Upper lobe of right lung (tissue), 1 donor: ENCODE data around the gene MTAP. TPM values are rescaled to one million over a fixed set of nuclear protein-coding genes. Genes with fewer than 3 reads are reported as not detected.

Experiments used
- ATAC-seq: fragments of 200-7000 bp; cut with Tn5 transposase; one replicate; pipeline ENCODE4 v1.9.1; 2020; ENCODE audit warnings: mild to moderate bottlenecking, moderate library complexity
- DNase-seq: peaks from one replicate; pipeline ENCODE4 v3.0.0-alpha.2; 2020
- H3K27ac ChIP-seq: fragments of 200-600 bp; one replicate; pipeline ENCODE4 v1.8.0; 2022
- H3K27me3 ChIP-seq: fragments of 200-600 bp; one replicate; pipeline ENCODE4 v1.8.0; 2022; ENCODE audit warnings: mild to moderate bottlenecking
- H3K36me3 ChIP-seq: fragments of 200-600 bp; one replicate; pipeline ENCODE4 v1.8.0; 2022
- H3K4me1 ChIP-seq: fragments of 200-600 bp; one replicate; pipeline ENCODE4 v1.8.0; 2022
- H3K4me3 ChIP-seq: fragments of 200-600 bp; one replicate; pipeline ENCODE4 v1.8.0; 2022; ENCODE audit warnings: mild to moderate bottlenecking
- H3K9me3 ChIP-seq: fragments of 200-600 bp; one replicate; pipeline ENCODE4 v1.8.0; 2022
- CTCF ChIP-seq: fragments of 200-600 bp; IDR thresholded peaks from one replicate; pipeline ENCODE4 v1.8.0; 2022; ENCODE audit warnings: antibody characterized with exemption
- intact Hi-C: fragments of 100-400 bp; cut with DNase I; formaldehyde crosslinking; loops from one replicate; pipeline ENCODE4 v1.11.0; 2022
- total RNA-seq: library from RNA; stranded (reverse); fragmentation: NEBNext Ultra II Directional; extraction: Animal tissue kit (Norgen Biotek cat#: 25700); gene quantifications from one replicate; pipeline ENCODE4 v1.2.1, GENCODE V29; 2021
- donor health status: DM: no; HTN: yes; CAD: no; lungs with severe emphysema.

The MTAP gene
- total RNA-seq, 1 donor from 2014 or later: 40.6 TPM

GRCh38 chr9:21919377-21920362 is 117.2 kb downstream of the MTAP start:
- intact Hi-C loops: no loop called here
- peaks cover 16% of the 10 kb centered on the region for H3K4me1 ChIP-seq
- no peak for ATAC-seq
- DNase-seq: no peak
- no peaks in the 10 kb centered on the region for H3K36me3 ChIP-seq
- no peak overlapping the region for H3K27ac ChIP-seq
- H3K9me3 ChIP-seq: no peaks in the 10 kb centered on the region
- H3K27me3 ChIP-seq: no peaks in the 10 kb centered on the region
- TF ChIP-seq CTCF: no peak
- no peak overlapping the region for H3K4me3 ChIP-seq

GRCh38 chr9:21923694-21924093 is 121.3 kb downstream of the MTAP start:
- no peak for TF ChIP-seq CTCF
- DNase-seq (no peak), ATAC-seq (no peak)
- Histone ChIP-seq H3K4me1 (peaks cover 16% of the 10 kb centered on the region), H3K27me3 (no peaks in the 10 kb centered on the region), H3K9me3 (no peaks in the 10 kb centered on the region), H3K27ac (no peak overlapping the region), H3K4me3 (no peak overlapping the region), H3K36me3 (no peaks in the 10 kb centered on the region)
- intact Hi-C loops: no loop called here

GRCh38 chr9:21927752-21928151 is 125.3 kb downstream of the MTAP start:
- H3K9me3 ChIP-seq: no peaks in the 10 kb centered on the region
- no peak overlapping the region for H3K27ac ChIP-seq
- no peak for TF ChIP-seq CTCF
- no peak overlapping the region for H3K4me3 ChIP-seq
- no peaks in the 10 kb centered on the region for H3K36me3 ChIP-seq
- ATAC-seq (no peak), DNase-seq (no peak)
- H3K4me1 ChIP-seq: no peaks in the 10 kb centered on the region
- no peaks in the 10 kb centered on the region for H3K27me3 ChIP-seq
- intact Hi-C loops: no loop called here

GRCh38 chr9:21931428-21931827 is 129.0 kb downstream of the MTAP start:
- no peaks in the 10 kb centered on the region for H3K9me3 ChIP-seq
- ATAC-seq (no peak), DNase-seq (no peak)
- no peaks in the 10 kb centered on the region for H3K4me1 ChIP-seq
- H3K36me3 ChIP-seq: no peaks in the 10 kb centered on the region
- H3K4me3 ChIP-seq: no peak overlapping the region
- no peak overlapping the region for H3K27ac ChIP-seq
- H3K27me3 ChIP-seq: no peaks in the 10 kb centered on the region
- intact Hi-C loops: no loop called here
- no peak for TF ChIP-seq CTCF

GRCh38 chr9:21933281-21933680 is 130.8 kb downstream of the MTAP start:
- intact Hi-C loops: no loop called here
- no peaks in the 10 kb centered on the region for H3K4me1 ChIP-seq
- H3K27me3 ChIP-seq: no peaks in the 10 kb centered on the region
- no peak for TF ChIP-seq CTCF
- no peaks in the 10 kb centered on the region for H3K36me3 ChIP-seq
- no peaks in the 10 kb centered on the region for H3K9me3 ChIP-seq
- DNase-seq (no peak), ATAC-seq (no peak)
- H3K27ac ChIP-seq: no peak overlapping the region
- H3K4me3 ChIP-seq: no peak overlapping the region
